Mammary epithelial cell (primary cell): ENCODE data around the gene AGAP5.

Source experiments
- CTCF ChIP-seq, 2 donors: IDR thresholded peaks in 1 of 2; conservative IDR thresholded peaks in 1 of 2; 2 replicates each; pipeline ENCODE4 v1.5.1; 2011 to 2012; ENCODE audit warnings: inconsistent platforms in 2 of 2, low read length in 2 of 2, mild to moderate bottlenecking in 2 of 2, control low read depth in 1 of 2, low read depth in 1 of 2; ENCODE audit not compliant: insufficient read depth in 1 of 2; ENCODE audit errors: extremely low read depth in 1 of 2
- EZH2 ChIP-seq: IDR thresholded peaks from 2 replicates; pipeline ENCODE4 v1.6.1; 2012; ENCODE audit warnings: low read length, inconsistent platforms, borderline replicate concordance

GRCh38 chr10:73743327-73743904, 45.5 kb upstream of the AGAP5 start:
- TF ChIP-seq CTCF (conservative IDR thresholded peaks at IDR 0.05 in 1 of 2, IDR thresholded peaks at IDR 0.05 in 1 of 2; ENCODE audit: extremely low read depth in 1 of 2, insufficient read depth in 1 of 2, low read depth in 1 of 2, low read length in 2 of 2) (no peak), EZH2 (no peak)
